ENCODE data around the gene CAMK2N2.

CAMK2N2 gene

DNA sequence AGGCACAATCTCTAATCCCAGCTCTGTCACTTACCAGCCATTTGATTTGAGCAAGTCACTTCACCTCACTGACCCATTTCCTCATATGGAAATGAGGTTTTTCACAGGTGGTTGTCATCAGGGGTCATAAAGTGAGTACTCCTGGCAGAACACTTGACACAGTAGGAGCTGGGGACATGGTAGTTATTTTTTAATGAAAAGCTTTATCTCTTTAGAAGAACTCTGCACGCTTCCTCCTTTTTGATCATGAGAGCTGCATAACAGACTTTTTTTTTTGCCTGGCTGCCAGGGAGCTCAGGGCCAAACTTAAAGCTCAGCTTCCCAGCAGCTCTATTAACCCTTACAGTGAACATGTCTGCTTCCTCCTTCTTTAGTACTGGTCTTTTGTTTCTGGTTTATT, 23.5 kb downstream of the CAMK2N2 start:
- H3K36me3 ChIP-seq: peaks cover 7 to 22% (median 16%) of the 10 kb centered on the region in 11 experiments
- H3K27ac ChIP-seq: 0 out of 22 replicates have a peak overlapping the region, but pooled peaks of 1 of the 11 experiments have one; percentile 62
- H3K27me3 ChIP-seq: peaks cover 0 to 2% (median under 1%) of the 10 kb centered on the region in 11 experiments; a peak in 5 of 22 replicates
- H3K4me1 ChIP-seq: peaks cover 40 to 61% (median 59%) of the 10 kb centered on the region in 10 experiments
- peaks cover 0 to 80% (median 47%) of the 10 kb centered on the region in 11 experiments; a peak in 18 of 22 replicates for H4K20me1 ChIP-seq
- TF ChIP-seq Cebpa-rat (IDR thresholded peaks at IDR 0.05): no peak
- no peak overlapping the region for H3K9ac ChIP-seq
- peak overlapping the region; percentile 18 to 98 (median 90); a peak in 20 of 22 replicates for H3K4me2 ChIP-seq
- H3K9me3 ChIP-seq (replicated peaks in 1 of 11): no peaks in the 10 kb centered on the region
- H3K4me3 ChIP-seq: no peak overlapping the region

DNA sequence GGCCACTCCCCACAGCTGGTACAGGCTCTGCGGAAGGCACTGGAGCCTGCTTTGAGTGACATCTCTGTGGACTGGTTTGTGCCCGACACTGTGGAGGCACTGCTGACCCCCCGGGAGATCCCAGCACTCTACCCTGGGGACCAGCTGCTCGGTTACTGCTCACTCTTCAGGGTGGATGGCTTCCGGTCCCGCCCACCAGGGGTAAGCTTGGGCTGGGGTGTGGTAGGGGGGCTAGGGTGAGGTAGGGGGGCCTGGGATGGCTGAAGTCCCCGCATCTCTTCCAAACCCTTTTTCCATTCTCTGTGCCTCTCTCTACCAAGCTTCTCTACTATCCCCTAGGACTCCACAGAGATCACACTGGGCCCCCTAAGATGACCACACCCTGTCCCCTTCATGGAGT, 24.1 kb downstream of the CAMK2N2 start:
- peaks cover 1 to 17% (median 10%) of the 10 kb centered on the region in 11 experiments; a peak in 19 of 22 replicates for H3K36me3 ChIP-seq
- peaks cover 0 to 78% (median 46%) of the 10 kb centered on the region in 11 experiments; a peak in 18 of 22 replicates for H4K20me1 ChIP-seq
- H3K4me1 ChIP-seq: peaks cover 40 to 67% (median 62%) of the 10 kb centered on the region in 10 experiments
- H3K4me2 ChIP-seq: peak overlapping the region; percentile 57 to 98 (median 90)
- H3K27ac ChIP-seq: peak overlapping the region in 5 of 11 experiments; percentile 35 to 67 (median 58); a peak in 9 of 22 replicates
- H3K27me3 ChIP-seq: peaks cover 2 to 8% (median 6%) of the 10 kb centered on the region in 11 experiments; a peak in 20 of 22 replicates
- peak overlapping the region in 3 of 10 experiments; percentile 9 to 35 (median 28); a peak in 3 of 20 replicates for H3K4me3 ChIP-seq
- H3K9me3 ChIP-seq (replicated peaks in 1 of 11): no peaks in the 10 kb centered on the region
- TF ChIP-seq Cebpa-rat (IDR thresholded peaks at IDR 0.05): no peak
- peak overlapping the region in 4 of 11 experiments; percentile 36 to 61 (median 58); a peak in 6 of 22 replicates for H3K9ac ChIP-seq

GRCh38 chr3:184236636-184237035, 24.7 kb downstream of the CAMK2N2 start:
- H3K9ac ChIP-seq: peak overlapping the region in 5 of 11 experiments; percentile 4 to 61 (median 55); a peak in 8 of 22 replicates
- H3K27ac ChIP-seq: peak overlapping the region in 6 of 11 experiments; percentile 35 to 67 (median 58); a peak in 10 of 22 replicates
- peak overlapping the region; percentile 57 to 98 (median 90) for H3K4me2 ChIP-seq
- peaks cover 0 to 78% (median 44%) of the 10 kb centered on the region in 11 experiments; a peak in 18 of 22 replicates for H4K20me1 ChIP-seq
- peaks cover 0 to 11% (median 5%) of the 10 kb centered on the region in 11 experiments; a peak in 14 of 22 replicates for H3K36me3 ChIP-seq
- H3K9me3 ChIP-seq (replicated peaks in 1 of 11): no peaks in the 10 kb centered on the region
- no peak for TF ChIP-seq Cebpa-rat (IDR thresholded peaks at IDR 0.05)
- peak overlapping the region in 4 of 10 experiments; percentile 4 to 35 (median 18); a peak in 4 of 20 replicates for H3K4me3 ChIP-seq
- H3K4me1 ChIP-seq: peaks cover 40 to 73% (median 63%) of the 10 kb centered on the region in 10 experiments
- H3K27me3 ChIP-seq: peaks cover 7 to 14% (median 12%) of the 10 kb centered on the region in 11 experiments

- H3K27ac ChIP-seq: peak overlapping the region in 6 of 11 experiments; percentile 35 to 67 (median 58); a peak in 11 of 22 replicates
- H3K4me2 ChIP-seq: peak overlapping the region; percentile 57 to 98 (median 90); a peak in 21 of 22 replicates
- peaks cover 0 to 5% (median 0%) of the 10 kb centered on the region in 11 experiments; a peak in 1 of 22 replicates for H3K36me3 ChIP-seq
- peak overlapping the region in 2 of 10 experiments; percentile 9 to 28; a peak in 3 of 20 replicates for H3K4me3 ChIP-seq
- H4K20me1 ChIP-seq: peaks cover 0 to 78% (median 44%) of the 10 kb centered on the region in 11 experiments; a peak in 19 of 22 replicates
- H3K9me3 ChIP-seq (replicated peaks in 1 of 11): no peaks in the 10 kb centered on the region
- H3K27me3 ChIP-seq: peaks cover 14 to 20% (median 18%) of the 10 kb centered on the region in 11 experiments
- peaks cover 40 to 79% (median 66%) of the 10 kb centered on the region in 10 experiments for H3K4me1 ChIP-seq
- no peak for TF ChIP-seq Cebpa-rat (IDR thresholded peaks at IDR 0.05)
- H3K9ac ChIP-seq: peak overlapping the region in 6 of 11 experiments; percentile 18 to 61 (median 46); a peak in 9 of 22 replicates
Observed at GRCh38 chr3:184236033-184236410, 25.3 kb downstream of the CAMK2N2 start.

DNA sequence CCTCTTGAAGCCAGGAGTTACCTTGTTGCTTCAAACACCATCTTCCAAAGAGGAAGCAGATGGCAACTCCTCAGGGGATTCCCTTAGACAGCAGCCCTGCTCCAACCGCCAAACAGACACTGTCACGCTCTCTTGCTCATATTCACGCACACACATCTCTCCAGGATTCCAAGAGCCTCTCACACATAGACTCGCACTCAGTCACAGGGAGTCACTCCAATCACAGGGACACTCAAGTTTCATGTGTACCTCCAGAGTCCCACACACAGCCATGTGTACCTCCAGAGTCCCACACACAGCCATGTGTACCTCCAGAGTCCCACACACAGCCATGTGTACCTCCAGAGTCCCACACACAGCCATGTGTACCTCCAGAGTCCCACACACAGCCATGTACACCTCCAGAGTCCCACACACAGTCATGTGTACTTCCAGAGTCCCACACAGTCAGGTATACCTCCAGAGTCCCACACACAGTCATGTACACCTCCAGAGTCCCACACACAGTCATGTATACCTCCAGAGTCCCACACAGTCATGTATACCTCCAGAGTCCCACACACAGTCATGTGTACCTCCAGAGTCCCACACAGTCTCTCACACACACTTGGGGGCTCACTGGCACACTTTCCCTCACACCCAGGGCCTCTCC, 25.8 kb downstream of the CAMK2N2 start:
- TF ChIP-seq Cebpa-rat (IDR thresholded peaks at IDR 0.05): no peak
- H3K4me3 ChIP-seq: no peak overlapping the region
- peaks cover 0 to 78% (median 44%) of the 10 kb centered on the region in 11 experiments; a peak in 19 of 22 replicates for H4K20me1 ChIP-seq
- H3K27ac ChIP-seq: peak overlapping the region in 5 of 11 experiments; percentile 35 to 67 (median 58); a peak in 11 of 22 replicates
- peaks cover 44 to 84% (median 71%) of the 10 kb centered on the region in 10 experiments for H3K4me1 ChIP-seq
- peaks cover 19 to 25% (median 23%) of the 10 kb centered on the region in 11 experiments for H3K27me3 ChIP-seq
- peak overlapping the region in 5 of 11 experiments; percentile 27 to 61 (median 55); a peak in 7 of 22 replicates for H3K9ac ChIP-seq
- H3K4me2 ChIP-seq: peak overlapping the region; percentile 57 to 98 (median 90); a peak in 21 of 22 replicates
- no peaks in the 10 kb centered on the region for H3K36me3 ChIP-seq
- no peaks in the 10 kb centered on the region for H3K9me3 ChIP-seq (replicated peaks in 1 of 11)

DNA sequence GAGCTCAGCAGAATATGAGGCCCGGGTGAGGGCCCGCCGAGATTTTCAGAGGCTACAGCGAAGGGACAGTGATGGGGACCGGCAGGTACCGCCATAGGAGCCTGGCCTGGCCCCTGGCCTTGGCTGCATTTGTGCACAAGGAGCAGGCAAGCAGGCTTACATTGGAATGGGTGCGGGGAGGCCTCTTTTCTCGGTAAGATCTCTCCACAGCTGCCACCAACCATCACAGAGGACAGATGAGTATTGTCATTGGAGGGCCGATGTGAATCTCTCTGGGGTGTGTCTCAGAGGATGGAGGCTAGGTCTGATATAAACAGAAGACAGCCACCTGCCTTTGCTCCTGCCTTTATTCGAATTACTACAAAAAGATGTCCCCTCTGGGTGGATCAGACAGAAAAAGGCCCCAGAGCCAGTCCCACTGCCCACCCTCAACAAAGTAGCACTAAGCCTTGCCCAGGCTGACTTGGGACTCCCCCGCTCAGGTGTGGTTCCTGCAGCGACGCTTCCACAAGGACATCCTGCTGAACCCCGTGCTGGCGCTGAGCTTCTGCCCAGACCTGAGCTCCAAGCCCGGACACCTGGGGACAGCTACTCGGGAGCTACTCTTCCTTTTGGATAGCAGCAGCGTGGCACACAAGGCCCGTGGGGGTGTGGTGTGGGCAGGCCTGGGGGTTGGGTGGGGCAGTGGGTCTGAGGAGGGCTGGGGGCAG, 26.5 kb downstream of the CAMK2N2 start:
- Histone ChIP-seq H3K4me2 (peak overlapping the region; percentile 40 to 98 (median 90); a peak in 21 of 22 replicates), H3K27ac (peak overlapping the region in 2 of 11 experiments; percentile 35 to 62; a peak in 4 of 22 replicates)

DNA sequence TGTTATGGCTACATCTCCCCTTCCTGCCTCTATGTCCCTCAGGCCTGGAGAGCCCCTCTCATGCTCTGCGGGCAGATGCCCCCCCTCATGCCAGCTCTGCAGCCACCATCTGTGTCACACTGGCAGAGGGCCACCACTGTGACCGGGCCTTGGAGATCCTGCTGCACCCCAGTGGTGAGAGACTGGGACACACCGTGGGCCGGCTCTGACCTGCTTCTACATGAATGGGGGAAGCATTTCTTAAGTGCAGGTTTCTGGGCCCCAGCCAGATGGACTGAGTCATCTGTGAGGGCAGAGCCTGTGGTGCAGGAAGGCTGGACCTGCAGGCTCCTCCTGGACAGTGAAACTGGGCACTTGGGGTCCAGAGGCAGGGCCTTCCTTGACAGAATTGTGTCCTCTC, 27.1 kb downstream of the CAMK2N2 start:
- Histone ChIP-seq H3K4me3 (peak overlapping the region in 1 of 10 experiments; percentile 7; a peak in 2 of 20 replicates), H3K36me3 (no peaks in the 10 kb centered on the region), H3K4me2 (peak overlapping the region; percentile 40 to 98 (median 90)), H4K20me1 (peaks cover 0 to 76% (median 41%) of the 10 kb centered on the region in 11 experiments; a peak in 19 of 22 replicates), H3K27me3 (peaks cover 32 to 38% (median 36%) of the 10 kb centered on the region in 11 experiments), H3K4me1 (peaks cover 55 to 95% (median 82%) of the 10 kb centered on the region in 10 experiments), H3K9ac (peak overlapping the region in 3 of 11 experiments; percentile 37 to 40 (median 37); a peak in 4 of 22 replicates), H3K9me3 (replicated peaks in 1 of 11) (no peaks in the 10 kb centered on the region), H3K27ac (peak overlapping the region in 2 of 11 experiments; percentile 35 to 62; a peak in 2 of 22 replicates)
- no peak for TF ChIP-seq Cebpa-rat (IDR thresholded peaks at IDR 0.05)

More for the DNA sequence above, 26.5 kb downstream of the CAMK2N2 start:
- no peaks in the 10 kb centered on the region for H3K36me3 ChIP-seq
- peak overlapping the region in 4 of 11 experiments; percentile 37 to 51 (median 38); a peak in 6 of 22 replicates for H3K9ac ChIP-seq
- H3K4me1 ChIP-seq: peaks cover 51 to 91% (median 78%) of the 10 kb centered on the region in 10 experiments
- peaks cover 0 to 78% (median 44%) of the 10 kb centered on the region in 11 experiments; a peak in 19 of 22 replicates for H4K20me1 ChIP-seq
- H3K4me3 ChIP-seq: peak overlapping the region in 1 of 10 experiments; percentile 7; a peak in 2 of 20 replicates
- no peaks in the 10 kb centered on the region for H3K9me3 ChIP-seq (replicated peaks in 1 of 11)
- H3K27me3 ChIP-seq: peaks cover 25 to 32% (median 30%) of the 10 kb centered on the region in 11 experiments
- no peak for TF ChIP-seq Cebpa-rat (IDR thresholded peaks at IDR 0.05)

Measured in BLaER1 treated with 17β-estradiol and CSF1 and Interleukin-3, amounts not matched to agents 10 nM and 100 nM (cell line).